ENCODE measurements around the gene SORCS2. TPM values are rescaled to one million over a fixed set of nuclear protein-coding genes. Genes with fewer than 3 reads are reported as not detected.

SORCS2 gene
- total RNA-seq, 1 experiment from 2014 or later = not detected

DNA sequence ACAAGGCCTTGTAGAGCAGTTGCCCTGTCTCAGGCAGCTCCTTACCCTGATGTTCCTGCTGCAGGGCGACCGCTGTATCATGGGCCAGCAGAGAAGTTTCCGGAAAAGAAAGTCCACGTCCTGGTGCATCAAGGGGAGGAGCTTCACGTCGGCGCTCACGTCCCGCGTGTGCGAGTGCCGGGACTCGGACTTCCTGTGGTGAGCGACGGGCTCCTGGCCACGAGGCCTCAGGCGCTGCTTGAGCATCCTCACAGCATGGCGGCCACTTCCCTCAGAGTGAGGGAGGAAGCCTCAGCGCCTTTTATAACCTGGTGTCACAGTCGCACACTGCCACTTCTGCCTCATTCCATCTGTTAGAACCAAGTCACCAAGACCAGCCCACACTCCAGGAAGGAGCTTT, 521.8 kb downstream of the SORCS2 start:
- CTCF ChIA-PET = interaction anchor here (0.6 kb wide), 1 partner anchor 214 kb away, joined by 6 read pairs; no protein-coding TSS in a partner anchor
- TF ChIP-seq, protein P1, sequence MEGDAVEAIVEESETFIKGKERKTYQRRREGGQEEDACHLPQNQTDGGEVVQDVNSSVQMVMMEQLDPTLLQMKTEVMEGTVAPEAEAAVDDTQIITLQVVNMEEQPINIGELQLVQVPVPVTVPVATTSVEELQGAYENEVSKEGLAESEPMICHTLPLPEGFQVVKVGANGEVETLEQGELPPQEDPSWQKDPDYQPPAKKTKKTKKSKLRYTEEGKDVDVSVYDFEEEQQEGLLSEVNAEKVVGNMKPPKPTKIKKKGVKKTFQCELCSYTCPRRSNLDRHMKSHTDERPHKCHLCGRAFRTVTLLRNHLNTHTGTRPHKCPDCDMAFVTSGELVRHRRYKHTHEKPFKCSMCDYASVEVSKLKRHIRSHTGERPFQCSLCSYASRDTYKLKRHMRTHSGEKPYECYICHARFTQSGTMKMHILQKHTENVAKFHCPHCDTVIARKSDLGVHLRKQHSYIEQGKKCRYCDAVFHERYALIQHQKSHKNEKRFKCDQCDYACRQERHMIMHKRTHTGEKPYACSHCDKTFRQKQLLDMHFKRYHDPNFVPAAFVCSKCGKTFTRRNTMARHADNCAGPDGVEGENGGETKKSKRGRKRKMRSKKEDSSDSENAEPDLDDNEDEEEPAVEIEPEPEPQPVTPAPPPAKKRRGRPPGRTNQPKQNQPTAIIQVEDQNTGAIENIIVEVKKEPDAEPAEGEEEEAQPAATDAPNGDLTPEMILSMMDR (IDR thresholded peaks at IDR 0.05; ENCODE audit: unreplicated experiment) = no peak
- Mint-ChIP-seq H3K4me3 (ENCODE audit: unreplicated experiment) (no peak overlapping the region), H3K27me3 (ENCODE audit: insufficient read depth, unreplicated experiment) (peaks cover 14% of the 10 kb centered on the region), H3K27ac (ENCODE audit: low read depth, unreplicated experiment) (no peak overlapping the region), H3K36me3 (ENCODE audit: insufficient read depth, unreplicated experiment) (no peaks in the 10 kb centered on the region), H3K9me3 (ENCODE audit: unreplicated experiment) (no peaks in the 10 kb centered on the region), H3K4me1 (ENCODE audit: insufficient read depth, unreplicated experiment) (no peaks in the 10 kb centered on the region)
- DNase-seq (ENCODE audit: unreplicated experiment) = no peak
- no TSS peak for BruUV-seq (replicated peaks)
- intact Hi-C loops (cut with micrococcal nuclease) = loop anchor here (10.0 kb wide), 1 partner anchor 389 kb away; no protein-coding TSS in a partner anchor
- POLR2A ChIA-PET = no interaction called here

DNA sequence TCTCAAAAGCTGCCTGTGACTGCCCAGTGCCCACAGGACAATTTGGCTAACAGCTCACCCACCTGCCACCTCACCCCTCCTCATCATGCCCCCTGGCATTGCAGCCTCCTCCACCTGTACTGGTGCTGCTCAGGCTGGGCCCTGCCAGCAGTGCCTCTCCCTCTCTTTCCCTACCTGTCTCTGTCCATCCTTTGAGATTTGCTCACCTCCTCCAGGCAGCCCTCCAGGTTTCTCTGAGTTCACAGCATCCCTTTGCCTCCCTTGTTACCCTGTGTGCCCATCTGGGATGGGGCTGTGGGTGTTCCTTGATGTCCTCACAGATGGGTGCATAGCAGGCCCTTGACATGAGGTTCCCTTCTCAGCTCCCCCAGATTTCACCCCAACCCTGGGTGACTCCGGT, 522.4 kb downstream of the SORCS2 start:
- no peak for DNase-seq (ENCODE audit: unreplicated experiment)
- TF ChIP-seq, protein P1 (IDR thresholded peaks at IDR 0.05; ENCODE audit: unreplicated experiment) = no peak
- CTCF ChIA-PET = no interaction called here
- POLR2A ChIA-PET = no interaction called here
- Mint-ChIP-seq H3K27me3 (ENCODE audit: insufficient read depth, unreplicated experiment) (peaks cover 14% of the 10 kb centered on the region), H3K36me3 (ENCODE audit: insufficient read depth, unreplicated experiment) (no peaks in the 10 kb centered on the region), H3K4me3 (ENCODE audit: unreplicated experiment) (no peak overlapping the region), H3K27ac (ENCODE audit: low read depth, unreplicated experiment) (no peak overlapping the region), H3K4me1 (ENCODE audit: insufficient read depth, unreplicated experiment) (no peaks in the 10 kb centered on the region), H3K9me3 (ENCODE audit: unreplicated experiment) (no peaks in the 10 kb centered on the region)
- no TSS peak for BruUV-seq (replicated peaks)
- intact Hi-C loops (cut with micrococcal nuclease) = loop anchor here (10.0 kb wide), 1 partner anchor 390 kb away; no protein-coding TSS in a partner anchor

DNA sequence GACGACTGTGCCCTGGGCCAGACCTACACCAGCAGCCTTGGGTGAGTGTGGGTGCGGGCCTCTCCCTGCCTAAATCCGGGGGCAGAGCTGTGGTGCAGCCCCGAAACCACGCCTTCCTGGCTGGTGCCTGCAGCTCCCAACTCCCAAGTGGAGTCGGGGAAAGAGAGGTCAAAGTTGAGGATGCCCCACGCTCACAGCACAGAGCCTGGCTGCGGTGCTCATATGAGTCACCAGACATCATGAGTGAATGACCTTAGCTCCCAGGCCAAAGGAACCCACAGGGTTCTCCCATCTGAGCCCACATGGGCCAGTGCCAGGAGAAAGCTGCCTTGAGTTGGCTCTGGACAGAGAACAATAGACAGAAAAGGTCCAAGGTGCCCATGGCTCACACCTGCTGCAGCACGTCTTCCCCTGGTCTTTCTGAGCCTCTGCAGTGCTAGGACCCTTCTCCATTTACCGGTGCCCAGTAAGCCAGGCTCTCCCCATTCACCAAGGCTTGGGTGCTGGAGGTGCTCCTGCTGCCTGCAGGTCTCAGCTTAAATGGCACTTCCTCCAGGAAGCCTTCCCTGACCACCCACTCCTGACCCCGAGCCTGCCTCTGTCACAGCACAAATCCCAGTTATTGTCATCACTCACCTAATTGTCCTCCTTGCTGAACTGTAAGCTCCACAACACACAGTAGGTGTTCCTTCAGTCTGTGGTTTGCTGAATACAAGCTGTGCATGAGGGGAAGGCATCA, 523.1 kb downstream of the SORCS2 start:
- Mint-ChIP-seq H3K4me3 (ENCODE audit: unreplicated experiment) (no peak overlapping the region), H3K27me3 (ENCODE audit: insufficient read depth, unreplicated experiment) (peaks cover 14% of the 10 kb centered on the region), H3K4me1 (ENCODE audit: insufficient read depth, unreplicated experiment) (no peaks in the 10 kb centered on the region), H3K36me3 (ENCODE audit: insufficient read depth, unreplicated experiment) (no peaks in the 10 kb centered on the region), H3K9me3 (ENCODE audit: unreplicated experiment) (no peaks in the 10 kb centered on the region), H3K27ac (ENCODE audit: low read depth, unreplicated experiment) (no peak overlapping the region)
- POLR2A ChIA-PET = interaction anchor here (0.5 kb wide), 1 partner anchor 312 kb away, joined by 3 read pairs; no protein-coding TSS in a partner anchor
- TF ChIP-seq, protein P1 (IDR thresholded peaks at IDR 0.05; ENCODE audit: unreplicated experiment) = no peak
- DNase-seq (ENCODE audit: unreplicated experiment) = no peak
- CTCF ChIA-PET = interaction anchor here (0.6 kb wide), 1 partner anchor 746 kb away, joined by 5 read pairs; no protein-coding TSS in a partner anchor
- BruUV-seq (replicated peaks) = no TSS peak
- intact Hi-C loops (cut with micrococcal nuclease) = loop anchor here (10.0 kb wide), 1 partner anchor 391 kb away; no protein-coding TSS in a partner anchor

DNA sequence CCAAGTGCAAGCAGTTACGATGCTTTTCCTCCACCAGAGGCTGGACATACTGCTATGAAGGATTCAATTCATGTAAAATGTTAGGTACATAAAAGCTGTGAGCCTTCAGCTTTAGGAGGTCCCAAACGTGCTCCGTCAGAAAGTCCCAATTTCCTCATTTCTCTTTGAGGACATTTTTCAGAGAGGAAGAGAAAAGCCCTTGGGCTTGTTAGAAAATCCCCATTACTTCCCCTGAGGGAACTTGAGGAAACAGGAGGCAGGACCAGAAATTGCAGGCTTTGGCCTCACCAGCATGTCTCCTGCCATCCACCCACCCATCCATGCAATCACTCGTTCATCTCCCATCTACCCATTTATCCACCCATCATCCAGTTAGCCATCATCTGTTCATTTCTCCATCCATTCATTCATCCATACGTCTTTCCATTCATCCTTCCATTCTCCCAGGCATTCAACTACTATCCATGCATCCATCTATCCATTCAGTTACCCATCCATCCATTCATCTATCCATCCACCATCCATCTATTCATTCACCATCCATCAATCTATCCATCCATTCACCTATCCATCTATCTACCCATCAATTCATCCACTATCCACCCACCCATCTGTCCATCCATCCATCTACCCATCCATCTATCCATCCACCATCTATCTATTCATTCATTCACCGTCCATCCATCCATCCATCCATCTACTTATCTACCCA, 523.8 kb downstream of the SORCS2 start:
- TF ChIP-seq, protein P1 (IDR thresholded peaks at IDR 0.05; ENCODE audit: unreplicated experiment) = no peak
- Mint-ChIP-seq H3K4me3 (ENCODE audit: unreplicated experiment) (no peak overlapping the region), H3K27ac (ENCODE audit: low read depth, unreplicated experiment) (no peak overlapping the region), H3K4me1 (ENCODE audit: insufficient read depth, unreplicated experiment) (no peaks in the 10 kb centered on the region), H3K9me3 (ENCODE audit: unreplicated experiment) (no peaks in the 10 kb centered on the region), H3K36me3 (ENCODE audit: insufficient read depth, unreplicated experiment) (no peaks in the 10 kb centered on the region), H3K27me3 (ENCODE audit: insufficient read depth, unreplicated experiment) (peaks cover 14% of the 10 kb centered on the region)
- intact Hi-C loops (cut with micrococcal nuclease) = loop anchor here (10.0 kb wide), 1 partner anchor 391 kb away; no protein-coding TSS in a partner anchor
- ChIA-PET CTCF (interaction anchor here (0.6 to 1.2 kb wide), 2 partner anchors 254 to 747 kb away, joined by 3 to 5 read pairs; no protein-coding TSS in a partner anchor), POLR2A (interaction anchor here (0.5 kb wide), 1 partner anchor 313 kb away, joined by 3 read pairs; no protein-coding TSS in a partner anchor)
- no TSS peak for BruUV-seq (replicated peaks)
- no peak for DNase-seq (ENCODE audit: unreplicated experiment)

Data from MCF 10A (cell line).